Fibroblast of lung (primary cell): ENCODE measurements around the gene RYR2.

ENCODE experiments used
- CTCF ChIP-seq, 2 donors: IDR thresholded peaks in 1 of 2; conservative IDR thresholded peaks in 1 of 2; 1 replicate in 1 of 2; 2 replicates in 1 of 2; pipeline ENCODE4 v1.5.1; 2011 to 2012; ENCODE audit warnings: low read length in 2 of 2, control low read depth in 1 of 2, inconsistent platforms in 1 of 2, low read depth in 1 of 2, mild to moderate bottlenecking in 1 of 2
- EZH2 ChIP-seq: IDR thresholded peaks from 2 replicates; pipeline ENCODE4 v1.5.1; 2012; ENCODE audit warnings: low read length, control low read depth, mild to moderate bottlenecking; ENCODE audit errors: missing control alignments

- TF ChIP-seq CTCF (conservative IDR thresholded peaks at IDR 0.05 in 1 of 2, IDR thresholded peaks at IDR 0.05 in 1 of 2; ENCODE audit: low read depth in 1 of 2, low read length in 2 of 2) (no peak), EZH2 (no peak)
These were observed 99.0 kb downstream of the RYR2 start for GRCh38 chr1:237140986-237141385.
